HCT116 (cell line): ENCODE data around the gene NBAS. TPM values are rescaled to one million over a fixed set of nuclear protein-coding genes. Genes with fewer than 3 reads are reported as not detected.

ENCODE experiments used
- ATAC-seq: fragments of 200-7000 bp; cut with Tn5 transposase; 2 replicates; pipeline ENCODE4 v1.9.1; 2020; ENCODE audit warnings: mild to moderate bottlenecking, moderate library complexity
- BruUV-seq: library from RNA; stranded (reverse); fragments of 400-500 nt; replicated peaks from 2 replicates; lab custom pipeline; 2021; lab: Mats Ljungman, UMichigan
- CTCF ChIA-PET: fragments of 300-600 bp; sonication (Branson Sonifier 250); formaldehyde crosslinking; loops from one replicate; lab custom pipeline; 2021; ENCODE audit warnings: antibody characterized with exemption; lab: Charles Lee
- POLR2A ChIA-PET: fragments of 300-600, 350-600 bp; sonication (Branson Sonifier 250); formaldehyde crosslinking; loops from one replicate; lab custom pipeline; 2021; ENCODE audit warnings: antibody characterized with exemption; lab: Charles Lee
- RAD21 ChIA-PET, 2 experiments: fragments of 300-600 bp; sonication (Branson Sonifier 250); formaldehyde crosslinking; loops; one replicate each; lab custom pipeline; 2023; ENCODE audit warnings: low total read pairs in 2 of 2; ENCODE audit not compliant: uncharacterized antibody in 2 of 2, unreplicated experiment in 2 of 2, low non-redundant PET in 1 of 2; lab: Charles Lee
- DNase-seq: peaks from one replicate; pipeline ENCODE4 v3.0.0-alpha.2; 2010; ENCODE audit warnings: low read depth, low spot score
- H2AFZ ChIP-seq: fragments of 200-600 bp; shearing (Covaris generic), sonication (generic); 2 replicates; pipeline ENCODE4 v1.6.1; 2017; ENCODE audit warnings: low read depth, mixed run types, mixed read lengths, antibody characterized with exemption, low read length; ENCODE audit not compliant: poor library complexity, severe bottlenecking
- H3K27ac ChIP-seq: 2 replicates; pipeline ENCODE4 v1.5.1; 2012; ENCODE audit warnings: low read depth, low read length
- H3K27me3 ChIP-seq: fragments of 200-600 bp; sonication (generic); 2 replicates; pipeline ENCODE4 v1.6.1; 2016; ENCODE audit warnings: mixed run types, low read length, mixed read lengths; ENCODE audit not compliant: insufficient read depth
- H3K36me3 ChIP-seq, 2 experiments: fragments of 200-500 bp in 1 of 2; fragments of 200-600 bp in 1 of 2; sonication (Bioruptor generic) in 1 of 2; sonication (generic) in 1 of 2; 2 replicates each; pipeline versions ENCODE4 v1.5.1 to v1.6.1; 2014 to 2016; ENCODE audit warnings: low read length in 2 of 2, inconsistent platforms in 1 of 2, mixed read lengths in 1 of 2, mixed run types in 1 of 2; ENCODE audit not compliant: insufficient read depth in 2 of 2, control insufficient read depth in 1 of 2
- H3K4me1 ChIP-seq, 2 experiments: fragments of 200-600 bp in 1 of 2; sonication (generic) in 1 of 2; 2 replicates each; pipeline versions ENCODE4 v1.5.1 to v1.6.1; 2012 to 2017; ENCODE audit warnings: low read length in 2 of 2, inconsistent platforms in 1 of 2, mild to moderate bottlenecking in 1 of 2, mixed read lengths in 1 of 2, mixed run types in 1 of 2, moderate library complexity in 1 of 2; ENCODE audit not compliant: insufficient read depth in 2 of 2, control insufficient read depth in 1 of 2
- H3K4me2 ChIP-seq: fragments of 200-600 bp; sonication (generic); 2 replicates; pipeline ENCODE4 v1.6.1; 2017; ENCODE audit warnings: mixed run types, low read length, mixed read lengths
- H3K4me3 ChIP-seq, 2 experiments: fragments of 200-600 bp in 1 of 2; sonication (generic) in 1 of 2; replicated peaks in 1 of 2; 2 replicates each; pipeline ENCODE4 v1.5.1; 2011 to 2016; ENCODE audit warnings: low read length in 2 of 2, control low read depth in 1 of 2, low read depth in 1 of 2, mild to moderate bottlenecking in 1 of 2, mixed read lengths in 1 of 2, mixed run types in 1 of 2
- H3K79me2 ChIP-seq: fragments of 200-600 bp; sonication (generic); 2 replicates; pipeline ENCODE4 v1.6.1; 2017; ENCODE audit warnings: mild to moderate bottlenecking, mixed run types, low read length, moderate library complexity, mixed read lengths; ENCODE audit not compliant: insufficient read depth
- H3K9ac ChIP-seq: fragments of 200-600 bp; sonication (generic); 2 replicates; pipeline ENCODE4 v1.6.1; 2016; ENCODE audit warnings: low read length, mixed read lengths
- H3K9me2 ChIP-seq: fragments of 200-600 bp; sonication (generic), shearing (Covaris generic); 2 replicates; pipeline ENCODE4 v1.6.1; 2017; ENCODE audit warnings: mixed run types, mild to moderate bottlenecking, moderate library complexity; ENCODE audit not compliant: insufficient read depth
- H3K9me3 ChIP-seq, 2 experiments: fragments of 200-500 bp in 1 of 2; fragments of 200-600 bp in 1 of 2; sonication (Bioruptor generic) in 1 of 2; sonication (generic) in 1 of 2; 2 replicates each; pipeline ENCODE4 v1.6.1; 2014 to 2017; ENCODE audit warnings: low read length in 2 of 2, mixed read lengths in 2 of 2, inconsistent platforms in 1 of 2, low read depth in 1 of 2, mild to moderate bottlenecking in 1 of 2, mixed run types in 1 of 2, moderate library complexity in 1 of 2; ENCODE audit not compliant: control insufficient read depth in 1 of 2, insufficient read depth in 1 of 2
- H4K20me1 ChIP-seq: fragments of 200-600 bp; sonication (generic), shearing (Covaris generic); 2 replicates; pipeline ENCODE4 v1.6.1; 2017; ENCODE audit warnings: mixed run types, mild to moderate bottlenecking, moderate library complexity; ENCODE audit not compliant: insufficient read depth
- CBX3 ChIP-seq: IDR thresholded peaks from 2 replicates; pipeline ENCODE4 v1.6.1; 2012; ENCODE audit warnings: low read depth
- EGR1 ChIP-seq: IDR thresholded peaks from 2 replicates; pipeline ENCODE4 v1.6.1; 2012; ENCODE audit warnings: low read depth
- EZH2 ChIP-seq: fragments of 200-600 bp; sonication (generic); IDR thresholded peaks from 2 replicates; pipeline ENCODE4 v1.6.1; 2017; ENCODE audit warnings: antibody characterized with exemption, mixed run types
- JUND ChIP-seq: IDR thresholded peaks from 2 replicates; pipeline ENCODE4 v1.6.1; 2012
- POLR2A ChIP-seq: IDR thresholded peaks from 2 replicates; pipeline ENCODE4 v1.7.0; 2011; ENCODE audit warnings: borderline replicate concordance; ENCODE audit not compliant: insufficient read depth, insufficient read length; ENCODE audit errors: extremely low read depth
- POLR2AphosphoS5 ChIP-seq: IDR thresholded peaks from 2 replicates; pipeline ENCODE4 v1.6.1; 2011; ENCODE audit warnings: mild to moderate bottlenecking, low read depth, low read length, moderate library complexity
- REST ChIP-seq: IDR thresholded peaks from 2 replicates; pipeline ENCODE4 v1.6.1; 2012; ENCODE audit warnings: low read depth
- SIN3A ChIP-seq: IDR thresholded peaks from 2 replicates; pipeline ENCODE4 v1.6.1; 2012; ENCODE audit warnings: low read depth
- SRF ChIP-seq: IDR thresholded peaks from 2 replicates; pipeline ENCODE4 v1.6.1; 2012; ENCODE audit warnings: low read depth
- TCF7L2 ChIP-seq: IDR thresholded peaks from 2 replicates; pipeline ENCODE4 v1.7.0; 2011; ENCODE audit warnings: borderline replicate concordance, inconsistent platforms; ENCODE audit not compliant: insufficient read depth, insufficient read length; ENCODE audit errors: extremely low read depth
- YY1 ChIP-seq: IDR thresholded peaks from 2 replicates; pipeline ENCODE4 v1.6.1; 2011; ENCODE audit warnings: low read length, low read depth, moderate library complexity, mild to moderate bottlenecking; ENCODE audit not compliant: insufficient replicate concordance; ENCODE audit errors: extremely low read depth
- ZBTB33 ChIP-seq: IDR thresholded peaks from 2 replicates; pipeline ENCODE4 v1.6.1; 2011; ENCODE audit warnings: mild to moderate bottlenecking, low read length, moderate library complexity; ENCODE audit not compliant: insufficient replicate concordance; ENCODE audit errors: extremely low read depth
- ZFX ChIP-seq: fragments of 450-650 bp; IDR thresholded peaks from 2 replicates; pipeline ENCODE4 v1.6.1; 2017
- ZNF274 ChIP-seq: fragments of 200-500 bp; sonication (Bioruptor generic); IDR thresholded peaks from 2 replicates; pipeline ENCODE4 v1.6.1; 2014; ENCODE audit warnings: mild to moderate bottlenecking, low read depth, low read length, inconsistent platforms
- intact Hi-C: fragments of 100-400 bp; cut with micrococcal nuclease; formaldehyde crosslinking; loops from 2 replicates; pipeline ENCODE4 v1.10.0; 2022
- total RNA-seq: library from RNA; stranded (reverse); gene quantifications from one replicate; pipeline ENCODE4 v1.2.1, GENCODE V29; 2021; ENCODE audit not compliant: unreplicated experiment
- TF ChIP-seq, protein P1 (sequence below): IDR thresholded peaks from 2 replicates; pipeline ENCODE4 v1.6.1; 2012
- TF ChIP-seq, protein P2 (sequence below): IDR thresholded peaks from 2 replicates; pipeline ENCODE4 v1.6.1; 2012

Gene NBAS
- total RNA-seq, 1 experiment from 2014 or later: 32.8 TPM

GRCh38 chr2:15426606-15427005, 134.5 kb downstream of the NBAS start:
- Histone ChIP-seq H3K9me2 (no peaks in the 10 kb centered on the region), H3K79me2 (no peaks in the 10 kb centered on the region), H3K9me3 (no peaks in the 10 kb centered on the region), H3K9ac (no peak overlapping the region), H3K4me3 (no peak overlapping the region), H4K20me1 (no peaks in the 10 kb centered on the region), H3K36me3 (no peaks in the 10 kb centered on the region), H3K27me3 (no peaks in the 10 kb centered on the region), H3K4me2 (no peak overlapping the region)
- RAD21 ChIA-PET: no interaction called here
- BruUV-seq: no TSS peak
- POLR2A ChIA-PET: no interaction called here
- TF ChIP-seq ZFX: no peak
- TF ChIP-seq, protein P1, sequence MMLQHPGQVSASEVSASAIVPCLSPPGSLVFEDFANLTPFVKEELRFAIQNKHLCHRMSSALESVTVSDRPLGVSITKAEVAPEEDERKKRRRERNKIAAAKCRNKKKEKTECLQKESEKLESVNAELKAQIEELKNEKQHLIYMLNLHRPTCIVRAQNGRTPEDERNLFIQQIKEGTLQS: no peak
- TF ChIP-seq, all 23 proteins: peak for 0
- no peak for DNase-seq
- CTCF ChIA-PET: no interaction called here
- intact Hi-C loops: no loop called here
- ATAC-seq: no peak
- no peak overlapping the region for H3K27ac ChIP-seq
- H2AFZ ChIP-seq: no peak overlapping the region
- H3K4me1 ChIP-seq: no peaks in the 10 kb centered on the region

GRCh38 chr2:15425712-15426111, 135.4 kb downstream of the NBAS start:
- ChIA-PET POLR2A (no interaction called here), RAD21 (no interaction called here), CTCF (no interaction called here)
- H3K36me3 ChIP-seq: no peaks in the 10 kb centered on the region
- H3K27ac ChIP-seq: no peak overlapping the region
- BruUV-seq: no TSS peak
- no peaks in the 10 kb centered on the region for H3K79me2 ChIP-seq
- H3K4me1 ChIP-seq: no peaks in the 10 kb centered on the region
- H3K9me3 ChIP-seq: no peaks in the 10 kb centered on the region
- H3K4me3 ChIP-seq: no peak overlapping the region
- intact Hi-C loops: no loop called here
- H3K9me2 ChIP-seq: no peaks in the 10 kb centered on the region
- no peak for ATAC-seq
- no peak for DNase-seq
- no peak overlapping the region for H3K4me2 ChIP-seq
- H3K9ac ChIP-seq: no peak overlapping the region
- no peaks in the 10 kb centered on the region for H3K27me3 ChIP-seq
- no peak overlapping the region for H2AFZ ChIP-seq
- no peaks in the 10 kb centered on the region for H4K20me1 ChIP-seq
- TF ChIP-seq ZNF274 (no peak), ZBTB33 (no peak), TCF7L2 (no peak), REST (no peak), SIN3A (no peak), EGR1 (no peak), SRF (no peak), POLR2AphosphoS5 (no peak), EZH2 (no peak), JUND (no peak), CBX3 (no peak), POLR2A (no peak), YY1 (no peak), ZFX (no peak)
- TF ChIP-seq, protein P2, sequence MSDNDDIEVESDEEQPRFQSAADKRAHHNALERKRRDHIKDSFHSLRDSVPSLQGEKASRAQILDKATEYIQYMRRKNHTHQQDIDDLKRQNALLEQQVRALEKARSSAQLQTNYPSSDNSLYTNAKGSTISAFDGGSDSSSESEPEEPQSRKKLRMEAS: no peak
- TF ChIP-seq, protein P1: no peak
